Natural killer cell (primary cell): ENCODE measurements around the gene PTPRU. TPM values are rescaled to one million over a fixed set of nuclear protein-coding genes. Genes with fewer than 3 reads are reported as not detected.

Source experiments
- ATAC-seq, 3 donors: fragments of 150-1000 bp in 2 of 3; fragments of 200-7000 bp in 1 of 3; cut with Tn5 transposase; 1 replicate in 1 of 3; 2 replicates in 2 of 3; pipeline ENCODE4 v1.10.0; 2021; ENCODE audit warnings: mild to moderate bottlenecking in 2 of 3, moderate library complexity in 2 of 3
- DNase-seq, 2 donors: peaks; one replicate each; pipeline versions ENCODE4 v3.0.0 to v3.0.0-alpha.2; 2013 to 2021; ENCODE audit warnings: mixed read lengths in 1 of 2
- H3K27ac ChIP-seq: one replicate; pipeline ENCODE4 v1.5.1; 2013; ENCODE audit warnings: mild to moderate bottlenecking, low read length
- H3K27me3 ChIP-seq: one replicate; pipeline ENCODE4 v1.6.1; 2013; ENCODE audit warnings: low read length; ENCODE audit not compliant: control insufficient read depth, insufficient read depth
- H3K36me3 ChIP-seq: one replicate; pipeline ENCODE4 v1.6.1; 2013; ENCODE audit warnings: low read length; ENCODE audit not compliant: control insufficient read depth, insufficient read depth
- H3K4me1 ChIP-seq: one replicate; pipeline ENCODE4 v1.6.1; 2013; ENCODE audit warnings: low read length; ENCODE audit not compliant: control insufficient read depth, insufficient read depth
- H3K4me3 ChIP-seq: one replicate; pipeline ENCODE4 v1.5.1; 2013; ENCODE audit warnings: low read length
- H3K9me3 ChIP-seq: one replicate; pipeline ENCODE4 v1.6.1; 2013; ENCODE audit warnings: low read length; ENCODE audit not compliant: control insufficient read depth, insufficient read depth
- H3K27ac Mint-ChIP-seq, 2 donors: one replicate each; pipeline ENCODE4 v1.8.0; 2022; ENCODE audit warnings: mild to moderate bottlenecking in 2 of 2, mixed read lengths in 2 of 2, moderate library complexity in 1 of 2
- H3K27me3 Mint-ChIP-seq, 2 donors: one replicate each; pipeline ENCODE4 v1.8.0; 2022; ENCODE audit warnings: low read depth in 2 of 2, mixed read lengths in 2 of 2
- H3K36me3 Mint-ChIP-seq: one replicate; pipeline ENCODE4 v1.8.0; 2022; ENCODE audit warnings: mixed read lengths
- H3K4me1 Mint-ChIP-seq, 2 donors: one replicate each; pipeline ENCODE4 v1.8.0; 2022; ENCODE audit warnings: mixed read lengths in 2 of 2
- H3K4me3 Mint-ChIP-seq: one replicate; pipeline ENCODE4 v1.8.0; 2022; ENCODE audit warnings: mild to moderate bottlenecking, moderate library complexity, mixed read lengths
- H3K9me3 Mint-ChIP-seq, 2 donors: one replicate each; pipeline ENCODE4 v1.8.0; 2022; ENCODE audit warnings: mixed read lengths in 2 of 2
- WGBS: methylation state at CpG from one replicate; pipeline ENCODE4 v1.1.7; 2013; ENCODE audit warnings: missing lambda C conversion rate; ENCODE audit not compliant: insufficient coverage; 5-methylcytosine and 5-hydroxymethylcytosine counted together
- intact Hi-C: fragments of 100-400 bp; cut with micrococcal nuclease; formaldehyde crosslinking; loops from one replicate; pipeline ENCODE4 v1.14.2; 2022
- total RNA-seq, 4 donors: library from RNA; stranded (reverse); fragments of 120-200 nt in 1 of 4; gene quantifications; one replicate each; pipeline versions ENCODE4 v1.2.3 to v1.2.4, GENCODE V29; 2013 to 2022
- TF ChIP-seq, protein P1 (sequence below): fragments of 200-600 bp; IDR thresholded peaks from one replicate; pipeline ENCODE4 v1.8.0; 2022; ENCODE audit warnings: antibody characterized with exemption

PTPRU gene
- total RNA-seq, 3 donors from 2014 or later (not counting 1 experiment from before 2014, with no cell fraction given) = 0.54 to 1.6 (median 0.79) TPM

DNA sequence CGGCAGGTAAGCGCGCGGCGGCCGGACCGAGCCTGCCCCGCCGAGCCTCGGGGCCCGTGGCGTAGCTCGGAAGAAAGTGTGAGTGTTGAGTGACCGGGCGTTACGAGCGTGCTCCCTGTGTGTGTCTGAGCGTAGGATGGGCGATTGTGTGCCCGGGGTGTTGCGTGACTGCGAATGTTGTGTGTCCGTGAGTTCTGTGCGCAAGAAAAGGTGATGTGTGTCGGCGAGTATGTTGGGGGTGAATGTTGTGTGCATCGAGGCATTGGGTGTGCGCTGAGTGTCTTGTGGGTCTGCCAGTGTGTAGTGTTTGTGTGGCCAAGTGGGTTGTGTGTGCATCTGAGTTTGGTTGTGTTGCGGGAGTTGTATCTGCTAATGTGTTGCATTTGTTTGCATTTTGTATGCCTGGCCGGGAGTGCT, 398 bp downstream of the PTPRU start:
- H3K9me3 Mint-ChIP-seq = no peaks in the 10 kb centered on the region

DNA sequence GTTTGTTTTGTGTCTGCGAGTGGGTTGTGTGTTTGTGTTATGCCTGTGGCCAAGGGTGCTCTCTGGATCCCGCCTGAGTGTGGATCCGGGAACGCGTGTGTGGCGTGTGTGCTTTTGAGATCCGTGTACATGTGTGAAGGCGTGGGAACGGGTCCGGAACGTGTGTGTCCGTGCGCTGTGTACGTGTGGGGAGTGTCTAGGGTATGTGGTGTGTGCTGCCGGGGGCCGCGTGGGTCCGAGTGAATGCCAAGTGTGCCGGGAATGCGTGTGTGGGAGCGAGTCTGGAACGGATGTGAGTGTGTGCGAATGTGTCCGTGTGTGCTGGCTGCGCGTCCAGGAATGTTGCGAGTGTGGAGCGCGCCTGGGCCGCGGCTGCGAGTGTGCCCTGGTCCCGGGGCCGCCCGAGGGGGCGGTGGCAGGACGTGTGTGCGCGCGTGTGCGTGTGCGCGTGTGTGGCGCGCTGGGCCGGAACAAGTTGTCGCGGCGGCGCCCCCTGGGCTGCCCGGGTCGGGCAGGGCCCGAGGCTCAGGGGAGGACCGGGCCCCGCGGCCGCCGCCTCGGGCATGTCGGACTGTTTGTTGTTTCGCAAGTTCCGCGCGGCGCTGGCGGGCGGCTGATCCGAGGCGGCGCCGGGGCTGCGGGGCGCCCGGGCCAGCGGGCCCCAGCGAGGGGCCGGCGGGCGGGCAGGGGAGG, 953 bp downstream of the PTPRU start:
- Mint-ChIP-seq H3K36me3 (no peaks in the 10 kb centered on the region), H3K27me3 (peaks cover 56 to 61% of the 10 kb centered on the region in 2 donors), H3K4me3 (peak overlapping the region; percentile 82), H3K9me3 (no peaks in the 10 kb centered on the region), H3K27ac (peak overlapping the region in 1 of 2 donors; percentile 64), H3K4me1 (peaks cover 18 to 23% of the 10 kb centered on the region in 2 donors)
- H3K27ac ChIP-seq = no peak overlapping the region
- H3K27me3 ChIP-seq = peaks cover 39% of the 10 kb centered on the region
- TF ChIP-seq, protein P1, sequence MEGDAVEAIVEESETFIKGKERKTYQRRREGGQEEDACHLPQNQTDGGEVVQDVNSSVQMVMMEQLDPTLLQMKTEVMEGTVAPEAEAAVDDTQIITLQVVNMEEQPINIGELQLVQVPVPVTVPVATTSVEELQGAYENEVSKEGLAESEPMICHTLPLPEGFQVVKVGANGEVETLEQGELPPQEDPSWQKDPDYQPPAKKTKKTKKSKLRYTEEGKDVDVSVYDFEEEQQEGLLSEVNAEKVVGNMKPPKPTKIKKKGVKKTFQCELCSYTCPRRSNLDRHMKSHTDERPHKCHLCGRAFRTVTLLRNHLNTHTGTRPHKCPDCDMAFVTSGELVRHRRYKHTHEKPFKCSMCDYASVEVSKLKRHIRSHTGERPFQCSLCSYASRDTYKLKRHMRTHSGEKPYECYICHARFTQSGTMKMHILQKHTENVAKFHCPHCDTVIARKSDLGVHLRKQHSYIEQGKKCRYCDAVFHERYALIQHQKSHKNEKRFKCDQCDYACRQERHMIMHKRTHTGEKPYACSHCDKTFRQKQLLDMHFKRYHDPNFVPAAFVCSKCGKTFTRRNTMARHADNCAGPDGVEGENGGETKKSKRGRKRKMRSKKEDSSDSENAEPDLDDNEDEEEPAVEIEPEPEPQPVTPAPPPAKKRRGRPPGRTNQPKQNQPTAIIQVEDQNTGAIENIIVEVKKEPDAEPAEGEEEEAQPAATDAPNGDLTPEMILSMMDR = no peak
- peak overlapping the region; percentile 1 for H3K4me3 ChIP-seq
- ATAC-seq (peak in 2 of 3 donors; percentile 25 to 42), DNase-seq (peak; percentile 19 to 45)
- H3K4me1 ChIP-seq = peaks cover 17% of the 10 kb centered on the region
- H3K36me3 ChIP-seq = no peaks in the 10 kb centered on the region
- intact Hi-C loops = loop anchor here (2.0 to 5.0 kb wide), 4 partner anchors 612 to 1144 kb away; no protein-coding TSS in a partner anchor
- no peaks in the 10 kb centered on the region for H3K9me3 ChIP-seq
- WGBS = 1% methylated on average over 79 of the region's 79 CpGs

More for the DNA sequence above, 398 bp downstream of the PTPRU start:
- ATAC-seq (no peak), DNase-seq (no peak)
- Histone ChIP-seq H3K36me3 (no peaks in the 10 kb centered on the region), H3K27ac (no peak overlapping the region), H3K9me3 (no peaks in the 10 kb centered on the region), H3K4me1 (peaks cover 17% of the 10 kb centered on the region), H3K27me3 (peaks cover 39% of the 10 kb centered on the region), H3K4me3 (no peak overlapping the region)
- intact Hi-C loops = loop anchor here (2.0 to 5.0 kb wide), 4 partner anchors 612 to 1144 kb away; no protein-coding TSS in a partner anchor
- TF ChIP-seq, protein P1 = no peak
- WGBS = 3% methylated on average over 30 of the region's 30 CpGs
- Mint-ChIP-seq H3K4me3 (peak overlapping the region; percentile 82), H3K27me3 (peaks cover 56 to 57% of the 10 kb centered on the region in 2 donors), H3K4me1 (peaks cover 18 to 23% of the 10 kb centered on the region in 2 donors), H3K36me3 (no peaks in the 10 kb centered on the region), H3K27ac (peak overlapping the region in 1 of 2 donors; percentile 64)

DNA sequence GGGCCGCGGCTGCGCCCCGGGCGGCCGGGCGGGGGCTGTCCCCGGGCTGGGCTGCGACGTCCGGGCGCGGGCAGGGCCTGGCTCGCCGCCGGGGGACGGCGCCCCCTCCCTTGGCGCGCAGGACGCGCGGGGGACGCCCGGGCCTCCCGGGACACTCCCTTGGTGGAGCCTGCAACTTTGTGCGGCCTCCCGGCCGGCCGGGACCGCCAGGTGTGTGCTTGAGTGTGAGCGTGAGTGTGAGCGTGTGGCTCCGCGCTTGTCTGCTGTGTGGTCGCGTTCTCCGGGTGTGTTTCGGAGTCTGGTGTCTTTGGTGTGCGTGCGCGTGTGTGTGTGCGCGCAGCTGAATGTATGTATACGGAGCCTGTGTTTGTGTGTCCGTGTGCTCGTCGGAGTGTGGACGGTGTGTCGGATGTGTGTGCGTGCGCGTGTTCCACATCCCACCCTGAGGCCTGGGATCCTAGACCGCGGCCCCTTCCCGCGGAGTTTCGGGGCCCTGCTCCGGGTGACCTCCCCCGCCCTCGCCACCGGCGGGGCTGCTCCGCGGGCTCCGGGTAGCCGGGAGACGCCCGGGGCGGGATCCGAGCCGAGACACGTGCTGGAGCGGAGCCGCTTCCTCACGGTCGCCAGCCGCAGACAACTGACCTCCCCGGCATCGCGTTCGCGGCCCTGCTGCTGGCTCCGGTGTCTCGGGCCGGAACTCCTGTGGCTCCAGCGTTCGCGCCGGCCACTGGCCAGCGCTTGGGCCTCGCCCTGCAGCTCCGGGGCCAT, 1.7 kb downstream of the PTPRU start:
- Mint-ChIP-seq H3K9me3 (no peaks in the 10 kb centered on the region), H3K27me3 (peaks cover 56 to 61% of the 10 kb centered on the region in 2 donors), H3K4me1 (peaks cover 18 to 23% of the 10 kb centered on the region in 2 donors), H3K4me3 (peak overlapping the region; percentile 82), H3K36me3 (no peaks in the 10 kb centered on the region), H3K27ac (no peak overlapping the region)
- Histone ChIP-seq H3K27me3 (peaks cover 39% of the 10 kb centered on the region), H3K36me3 (no peaks in the 10 kb centered on the region), H3K27ac (no peak overlapping the region), H3K9me3 (no peaks in the 10 kb centered on the region), H3K4me1 (peaks cover 17% of the 10 kb centered on the region), H3K4me3 (no peak overlapping the region)
- ATAC-seq (no peak), DNase-seq (peak; percentile 18 to 47)
- 2% methylated on average over 93 of the region's 93 CpGs for WGBS
- TF ChIP-seq, protein P1 = no peak
- intact Hi-C loops = loop anchor here (2.0 to 5.0 kb wide), 4 partner anchors 611 to 1143 kb away; no protein-coding TSS in a partner anchor
